HepG2 (cell line): ENCODE results near the gene FAM83E. TPM values are rescaled to one million over a fixed set of nuclear protein-coding genes. Genes with fewer than 3 reads are reported as not detected.
A peak's percentile ranks its signal among the peaks of the same experiment; 100 is the strongest.

Source experiments
- EED ChIP-seq: sonication (generic); formaldehyde crosslinking; IDR thresholded peaks from 2 replicates; pipeline ENCODE4 v1.5.0; 2020; ENCODE audit warnings: mild to moderate bottlenecking, missing genetic modification reagents
- ETV5 ChIP-seq: IDR thresholded peaks from 2 replicates; pipeline ENCODE4 v1.6.1; 2018; ENCODE audit warnings: missing biosample characterization, missing genetic modification reagents, inconsistent platforms, borderline replicate concordance
- HDAC1 ChIP-seq: sonication (generic); formaldehyde crosslinking; IDR thresholded peaks from 2 replicates; pipeline ENCODE4 v1.5.1; 2020; ENCODE audit warnings: mild to moderate bottlenecking, missing genetic modification reagents
- HMG20B ChIP-seq: conservative IDR thresholded peaks from 2 replicates; pipeline ENCODE4 v1.6.1; 2016; ENCODE audit warnings: missing genetic modification reagents, missing compliant biosample characterization
- MBNL3 ChIP-seq: fragments of 250-450 bp; sonication (Bioruptor Pico); conservative IDR thresholded peaks from 2 replicates; pipeline ENCODE4 v1.8.0; 2022; ENCODE audit warnings: mild to moderate bottlenecking, inconsistent platforms
- MTF1 ChIP-seq: sonication (generic); formaldehyde crosslinking; IDR thresholded peaks from 2 replicates; pipeline ENCODE4 v1.5.0; 2020; ENCODE audit warnings: missing genetic modification reagents
- NONO ChIP-seq, 2 experiments: fragments of 450-650 bp in 1 of 2; sonication (generic) in 1 of 2; formaldehyde crosslinking in 1 of 2; IDR thresholded peaks in 1 of 2; conservative IDR thresholded peaks in 1 of 2; 2 replicates each; pipeline versions ENCODE4 v1.6.1 to v1.8.0; 2017 to 2022; ENCODE audit warnings: mild to moderate bottlenecking in 1 of 2, missing genetic modification reagents in 1 of 2, moderate library complexity in 1 of 2
- NPAS2 ChIP-seq: sonication (generic); formaldehyde crosslinking; IDR thresholded peaks from 2 replicates; pipeline ENCODE4 v1.8.0; 2022; ENCODE audit warnings: mild to moderate bottlenecking, missing genetic modification reagents, borderline replicate concordance
- NR2C2 ChIP-seq: sonication (generic); formaldehyde crosslinking; IDR thresholded peaks from 2 replicates; pipeline ENCODE4 v1.4.0; 2020; ENCODE audit warnings: missing genetic modification reagents, mild to moderate bottlenecking, moderate library complexity, borderline replicate concordance
- PHF20 ChIP-seq: sonication (generic); formaldehyde crosslinking; IDR thresholded peaks from 2 replicates; pipeline ENCODE4 v1.5.0; 2020; ENCODE audit warnings: mild to moderate bottlenecking, missing genetic modification reagents
- POGZ ChIP-seq: sonication (generic); formaldehyde crosslinking; IDR thresholded peaks from 2 replicates; pipeline ENCODE4 v1.4.0; 2020; ENCODE audit warnings: mild to moderate bottlenecking, missing genetic modification reagents
- POLR2AphosphoS5 ChIP-seq: IDR thresholded peaks from 2 replicates; pipeline ENCODE4 v1.6.1; 2012; ENCODE audit warnings: low read depth, low read length
- RFX3 ChIP-seq: IDR thresholded peaks from 2 replicates; pipeline ENCODE4 v1.6.1; 2016; ENCODE audit warnings: missing biosample characterization, missing genetic modification reagents
- SRSF1 ChIP-seq: fragments of 200-400 bp; formaldehyde crosslinking; optimal IDR thresholded peaks from 2 replicates; pipeline ENCODE3; 2017; ENCODE audit warnings: mild to moderate bottlenecking, low read depth, low read length, moderate library complexity
- ZMYM4 ChIP-seq: sonication (generic); formaldehyde crosslinking; IDR thresholded peaks from 2 replicates; pipeline ENCODE4 v1.8.1; 2023; ENCODE audit warnings: mild to moderate bottlenecking, missing genetic modification reagents
- ZNF33B ChIP-seq: sonication (generic); formaldehyde crosslinking; IDR thresholded peaks from 2 replicates; pipeline ENCODE4 v1.5.1; 2020; ENCODE audit warnings: mild to moderate bottlenecking, missing genetic modification reagents
- ZNF34 ChIP-seq: sonication (generic); formaldehyde crosslinking; IDR thresholded peaks from 2 replicates; pipeline ENCODE4 v1.4.0; 2020; ENCODE audit warnings: mild to moderate bottlenecking, missing genetic modification reagents, borderline replicate concordance
- ZNF747 ChIP-seq: sonication (generic); formaldehyde crosslinking; IDR thresholded peaks from 2 replicates; pipeline ENCODE4 v1.8.1; 2023; ENCODE audit warnings: missing genetic modification reagents, mild to moderate bottlenecking, borderline replicate concordance
- ZNF761 ChIP-seq: sonication (generic); formaldehyde crosslinking; conservative IDR thresholded peaks from 2 replicates; pipeline ENCODE4 v1.4.0; 2020; ENCODE audit warnings: mild to moderate bottlenecking, missing genetic modification reagents
- ZNF777 ChIP-seq: sonication (generic); formaldehyde crosslinking; IDR thresholded peaks from 2 replicates; pipeline ENCODE4 v1.4.0; 2020; ENCODE audit warnings: missing genetic modification reagents
- ZNF878 ChIP-seq: sonication (generic); formaldehyde crosslinking; IDR thresholded peaks from 2 replicates; pipeline ENCODE4 v1.8.1; 2023; ENCODE audit warnings: mild to moderate bottlenecking, missing genetic modification reagents, moderate library complexity
- polyA plus RNA-seq, 8 experiments: library from polyadenylated mRNA; depleted of rRNA in 3 of 8; stranded (reverse) in 7 of 8; unstranded in 1 of 8; fragments of >200 nt; fragmentation: Illumina TruSeq in 4 of 8; extraction: Trizol in 4 of 8; gene quantifications; 2 replicates each; pipeline versions ENCODE4 v1.2.1 to v1.2.3, GENCODE V29; 2011 to 2016; ENCODE audit warnings: low read depth in 4 of 8, missing spikeins in 1 of 8, mixed read lengths in 1 of 8; ENCODE audit not compliant: insufficient read depth in 1 of 8
- total RNA-seq, 5 experiments: library from RNA; depleted of rRNA; stranded (reverse); fragments of >200 nt; fragmentation: Illumina TruSeq; extraction: Trizol; gene quantifications; 2 replicates each; pipeline ENCODE4 v1.2.3, GENCODE V29; 2016; ENCODE audit warnings: low read depth in 1 of 5
- TF ChIP-seq, protein P1 (sequence below): sonication (generic); formaldehyde crosslinking; conservative IDR thresholded peaks from 2 replicates; pipeline ENCODE4 v1.4.0; 2020; ENCODE audit warnings: missing genetic modification reagents
- TF ChIP-seq, protein P2 (sequence below): sonication (generic); formaldehyde crosslinking; IDR thresholded peaks from 2 replicates; pipeline ENCODE4 v1.8.0; 2022; ENCODE audit warnings: mild to moderate bottlenecking, missing genetic modification reagents, borderline replicate concordance
- TF ChIP-seq, protein P3 (sequence below): sonication (generic); formaldehyde crosslinking; IDR thresholded peaks from 2 replicates; pipeline ENCODE4 v1.5.0; 2020; ENCODE audit warnings: mild to moderate bottlenecking, missing genetic modification reagents
- TF ChIP-seq, protein P4 (sequence below): sonication (generic); formaldehyde crosslinking; IDR thresholded peaks from 2 replicates; pipeline ENCODE4 v1.5.0; 2020; ENCODE audit warnings: missing genetic modification reagents

Gene FAM83E
- total and polyA plus RNA-seq, 2 of the 13 experiments (the other 11 are each of a cell fraction or from before 2014, with no cell fraction given): 0.18 to 0.60 TPM

DNA sequence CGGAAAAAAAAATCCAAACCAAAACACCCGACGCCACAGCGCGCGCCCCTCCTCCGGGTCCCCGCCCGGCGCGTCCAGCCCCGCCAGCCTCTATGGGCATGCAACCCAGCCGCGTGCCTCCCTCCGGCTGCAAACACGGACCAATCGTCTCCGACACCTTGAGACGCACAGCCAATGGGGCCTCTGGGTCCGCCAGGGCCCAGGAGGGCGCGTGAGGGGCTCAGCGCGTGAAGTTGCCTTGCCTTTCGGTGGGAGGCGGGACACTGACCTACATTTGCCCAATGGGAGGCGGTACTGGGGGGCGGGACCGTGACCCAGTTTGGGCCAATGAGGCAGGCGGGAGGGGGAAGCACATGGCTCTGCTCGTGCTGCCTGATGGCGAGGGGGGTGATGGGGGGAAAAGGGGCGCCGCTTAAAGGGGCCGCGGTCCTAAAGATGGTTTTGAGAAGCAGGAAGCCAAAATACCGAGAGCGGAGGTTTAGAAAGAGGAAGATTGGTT lies 22.6 kb upstream of the FAM83E start (continued):
- TF ChIP-seq, protein P1, sequence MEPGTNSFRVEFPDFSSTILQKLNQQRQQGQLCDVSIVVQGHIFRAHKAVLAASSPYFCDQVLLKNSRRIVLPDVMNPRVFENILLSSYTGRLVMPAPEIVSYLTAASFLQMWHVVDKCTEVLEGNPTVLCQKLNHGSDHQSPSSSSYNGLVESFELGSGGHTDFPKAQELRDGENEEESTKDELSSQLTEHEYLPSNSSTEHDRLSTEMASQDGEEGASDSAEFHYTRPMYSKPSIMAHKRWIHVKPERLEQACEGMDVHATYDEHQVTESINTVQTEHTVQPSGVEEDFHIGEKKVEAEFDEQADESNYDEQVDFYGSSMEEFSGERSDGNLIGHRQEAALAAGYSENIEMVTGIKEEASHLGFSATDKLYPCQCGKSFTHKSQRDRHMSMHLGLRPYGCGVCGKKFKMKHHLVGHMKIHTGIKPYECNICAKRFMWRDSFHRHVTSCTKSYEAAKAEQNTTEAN (CRISPR knock-in tag): peak; percentile 78; the same call in 1 of the 2 replicates
- TF ChIP-seq MTF1: no peak
- TF ChIP-seq ETV5 (CRISPR knock-in tag): peak; percentile 32; the same call in 1 of the 2 replicates
- TF ChIP-seq ZMYM4: peak; percentile 49; the same call in 1 of the 2 replicates
- no peak for TF ChIP-seq ZNF33B (CRISPR knock-in tag)
- no peak for TF ChIP-seq ZNF747 (CRISPR knock-in tag)
- TF ChIP-seq POLR2AphosphoS5: no peak; the same call in 1 of the 2 replicates
- peak; percentile 86 for TF ChIP-seq ZNF878
- TF ChIP-seq, protein P2, sequence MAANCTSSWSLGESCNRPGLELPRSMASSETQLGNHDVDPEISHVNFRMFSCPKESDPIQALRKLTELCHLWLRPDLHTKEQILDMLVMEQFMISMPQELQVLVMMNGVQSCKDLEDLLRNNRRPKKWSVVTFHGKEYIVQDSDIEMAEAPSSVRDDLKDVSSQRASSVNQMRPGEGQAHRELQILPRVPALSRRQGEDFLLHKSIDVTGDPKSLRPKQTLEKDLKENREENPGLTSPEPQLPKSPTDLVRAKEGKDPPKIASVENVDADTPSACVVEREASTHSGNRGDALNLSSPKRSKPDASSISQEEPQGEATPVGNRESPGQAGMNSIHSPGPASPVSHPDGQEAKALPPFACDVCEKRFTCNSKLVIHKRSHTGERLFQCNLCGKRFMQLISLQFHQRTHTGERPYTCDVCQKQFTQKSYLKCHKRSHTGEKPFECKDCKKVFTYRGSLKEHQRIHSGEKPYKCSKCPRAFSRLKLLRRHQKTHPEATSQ (CRISPR knock-in tag): peak; percentile 53; the same call in 1 of the 2 replicates
- TF ChIP-seq NR2C2 (CRISPR knock-in tag): peak; percentile 49
- peak; percentile 98 for TF ChIP-seq NPAS2 (CRISPR knock-in tag)
- peak; percentile 92 for TF ChIP-seq ZNF761 (CRISPR knock-in tag)
- TF ChIP-seq SRSF1: no peak
- TF ChIP-seq, protein P3, sequence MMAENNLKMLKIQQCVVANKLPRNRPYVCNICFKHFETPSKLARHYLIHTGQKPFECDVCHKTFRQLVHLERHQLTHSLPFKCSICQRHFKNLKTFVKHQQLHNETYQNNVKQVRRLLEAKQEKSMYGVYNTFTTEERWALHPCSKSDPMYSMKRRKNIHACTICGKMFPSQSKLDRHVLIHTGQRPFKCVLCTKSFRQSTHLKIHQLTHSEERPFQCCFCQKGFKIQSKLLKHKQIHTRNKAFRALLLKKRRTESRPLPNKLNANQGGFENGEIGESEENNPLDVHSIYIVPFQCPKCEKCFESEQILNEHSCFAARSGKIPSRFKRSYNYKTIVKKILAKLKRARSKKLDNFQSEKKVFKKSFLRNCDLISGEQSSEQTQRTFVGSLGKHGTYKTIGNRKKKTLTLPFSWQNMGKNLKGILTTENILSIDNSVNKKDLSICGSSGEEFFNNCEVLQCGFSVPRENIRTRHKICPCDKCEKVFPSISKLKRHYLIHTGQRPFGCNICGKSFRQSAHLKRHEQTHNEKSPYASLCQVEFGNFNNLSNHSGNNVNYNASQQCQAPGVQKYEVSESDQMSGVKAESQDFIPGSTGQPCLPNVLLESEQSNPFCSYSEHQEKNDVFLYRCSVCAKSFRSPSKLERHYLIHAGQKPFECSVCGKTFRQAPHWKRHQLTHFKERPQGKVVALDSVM (CRISPR knock-in tag): peak; percentile 68; the same call in 1 of the 2 replicates
- peak; percentile 70; the same call in 1 of the 2 replicates for TF ChIP-seq EED (CRISPR knock-in tag)
- 0 out of 2 replicates have a peak, but pooled peaks have one; percentile 37 for TF ChIP-seq ZNF34 (CRISPR knock-in tag)
- 0 out of 2 replicates have a peak, but pooled peaks have one; percentile 41 for TF ChIP-seq HMG20B
- peak; percentile 72 for TF ChIP-seq HDAC1 (CRISPR knock-in tag)
- TF ChIP-seq NONO (IDR thresholded peaks at IDR 0.05): no peak
- peak; percentile 54; the same call in 1 of the 2 replicates for TF ChIP-seq NONO (CRISPR knock-in tag; conservative IDR thresholded peaks at IDR 0.05)
- TF ChIP-seq PHF20 (CRISPR knock-in tag): peak; percentile 46; the same call in 1 of the 2 replicates
- TF ChIP-seq RFX3: no peak
- TF ChIP-seq POGZ (CRISPR knock-in tag): peak; percentile 59
- TF ChIP-seq, protein P4, sequence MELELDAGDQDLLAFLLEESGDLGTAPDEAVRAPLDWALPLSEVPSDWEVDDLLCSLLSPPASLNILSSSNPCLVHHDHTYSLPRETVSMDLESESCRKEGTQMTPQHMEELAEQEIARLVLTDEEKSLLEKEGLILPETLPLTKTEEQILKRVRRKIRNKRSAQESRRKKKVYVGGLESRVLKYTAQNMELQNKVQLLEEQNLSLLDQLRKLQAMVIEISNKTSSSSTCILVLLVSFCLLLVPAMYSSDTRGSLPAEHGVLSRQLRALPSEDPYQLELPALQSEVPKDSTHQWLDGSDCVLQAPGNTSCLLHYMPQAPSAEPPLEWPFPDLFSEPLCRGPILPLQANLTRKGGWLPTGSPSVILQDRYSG (CRISPR knock-in tag): peak; percentile 96
- no peak for TF ChIP-seq MBNL3 (CRISPR knock-in tag)
- no peak for TF ChIP-seq ZNF777 (CRISPR knock-in tag)
